ENCODE data around the gene ABTB2. TPM values are rescaled to one million over a fixed set of nuclear protein-coding genes. Genes with fewer than 3 reads are reported as not detected.

ABTB2 gene
- total RNA-seq, 2 experiments from 2014 or later = 0.06 to 0.09 TPM

DNA sequence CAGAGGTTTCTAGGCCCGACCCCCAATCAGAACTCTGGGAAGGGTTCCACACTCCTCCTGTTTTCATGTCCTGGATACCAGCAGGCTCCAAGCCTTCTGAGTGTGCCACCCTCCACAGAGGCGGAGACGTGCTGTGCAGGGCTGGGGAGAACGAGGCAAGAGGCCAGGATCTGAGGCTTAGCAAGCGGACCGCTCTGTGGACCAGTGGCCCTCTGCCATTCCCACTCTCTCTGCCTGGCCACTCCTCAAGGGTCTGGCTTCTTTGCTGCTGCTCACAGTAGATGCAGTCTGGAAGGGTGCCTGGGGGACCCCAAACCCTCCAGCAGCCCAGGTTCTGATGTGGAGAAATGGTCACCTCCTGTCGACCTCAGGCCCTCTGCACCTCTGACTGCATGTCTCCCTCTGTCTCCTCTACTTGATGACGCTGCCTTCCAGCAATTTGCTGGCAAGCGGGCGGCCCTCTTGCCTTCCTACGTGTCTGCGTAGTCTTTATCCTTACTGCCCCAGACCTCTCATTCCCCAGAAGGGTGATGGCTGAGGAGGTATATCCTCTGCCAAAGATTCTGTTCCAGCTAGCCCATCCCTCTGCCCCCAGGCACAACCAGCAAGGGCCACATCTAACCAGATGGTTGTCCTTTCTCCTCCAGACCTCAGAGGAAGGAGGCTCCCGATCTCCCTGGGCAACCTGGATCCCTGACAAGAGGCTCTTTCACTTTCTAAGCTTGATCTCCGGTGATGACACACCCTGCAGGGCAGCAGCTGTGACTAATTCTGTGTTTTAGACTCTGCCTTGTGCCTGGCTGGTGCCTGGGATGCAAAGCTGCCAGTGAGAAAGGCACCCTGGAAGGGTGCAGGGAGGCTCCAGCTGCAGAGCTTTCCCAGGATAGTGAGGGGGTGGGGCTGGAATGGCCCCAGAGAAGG lies 165.1 kb downstream of the ABTB2 start:
- no peak overlapping the region for H3K4me3 ChIP-seq (ENCODE audit: low read depth, low read length, poor library complexity, severe bottlenecking)
- intact Hi-C loops (cut with micrococcal nuclease; ENCODE audit: unreplicated experiment) = no loop called here
- no peaks in the 10 kb centered on the region for H3K9me2 ChIP-seq (ENCODE audit: insufficient read depth, low read length)
- no peaks in the 10 kb centered on the region for H3K36me3 ChIP-seq (ENCODE audit: insufficient read depth, low read length)
- no peaks in the 10 kb centered on the region for H3K79me2 ChIP-seq (ENCODE audit: insufficient read depth, low read depth, low read length)
- CTCF ChIA-PET (ENCODE audit: unreplicated experiment) = no interaction called here
- no peak for DNase-seq (ENCODE audit: low spot score)
- POLR2A ChIA-PET = no interaction called here
- no peak overlapping the region for H2AFZ ChIP-seq (ENCODE audit: low read length)
- H3K4me2 ChIP-seq (ENCODE audit: low read length) = no peak overlapping the region
- H3K4me1 ChIP-seq (ENCODE audit: insufficient read depth, low read length, poor library complexity, severe bottlenecking) = peaks cover 13% of the 10 kb centered on the region
- no TSS peak for BruUV-seq (replicated peaks)
- TF ChIP-seq EZH2phosphoT487 (IDR thresholded peaks at IDR 0.05; ENCODE audit: borderline replicate concordance, low read depth, low read length) = no peak
- TF ChIP-seq, protein P1, sequence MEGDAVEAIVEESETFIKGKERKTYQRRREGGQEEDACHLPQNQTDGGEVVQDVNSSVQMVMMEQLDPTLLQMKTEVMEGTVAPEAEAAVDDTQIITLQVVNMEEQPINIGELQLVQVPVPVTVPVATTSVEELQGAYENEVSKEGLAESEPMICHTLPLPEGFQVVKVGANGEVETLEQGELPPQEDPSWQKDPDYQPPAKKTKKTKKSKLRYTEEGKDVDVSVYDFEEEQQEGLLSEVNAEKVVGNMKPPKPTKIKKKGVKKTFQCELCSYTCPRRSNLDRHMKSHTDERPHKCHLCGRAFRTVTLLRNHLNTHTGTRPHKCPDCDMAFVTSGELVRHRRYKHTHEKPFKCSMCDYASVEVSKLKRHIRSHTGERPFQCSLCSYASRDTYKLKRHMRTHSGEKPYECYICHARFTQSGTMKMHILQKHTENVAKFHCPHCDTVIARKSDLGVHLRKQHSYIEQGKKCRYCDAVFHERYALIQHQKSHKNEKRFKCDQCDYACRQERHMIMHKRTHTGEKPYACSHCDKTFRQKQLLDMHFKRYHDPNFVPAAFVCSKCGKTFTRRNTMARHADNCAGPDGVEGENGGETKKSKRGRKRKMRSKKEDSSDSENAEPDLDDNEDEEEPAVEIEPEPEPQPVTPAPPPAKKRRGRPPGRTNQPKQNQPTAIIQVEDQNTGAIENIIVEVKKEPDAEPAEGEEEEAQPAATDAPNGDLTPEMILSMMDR (conservative IDR thresholded peaks at IDR 0.05; ENCODE audit: low read length) = no peak
- H4K20me1 ChIP-seq (ENCODE audit: insufficient read depth, low read length) = no peaks in the 10 kb centered on the region
- no peak overlapping the region for H3K27ac ChIP-seq (ENCODE audit: low read depth, low read length, poor library complexity, severe bottlenecking)
- no peaks in the 10 kb centered on the region for H3K9me3 ChIP-seq (ENCODE audit: low read length)

DNA sequence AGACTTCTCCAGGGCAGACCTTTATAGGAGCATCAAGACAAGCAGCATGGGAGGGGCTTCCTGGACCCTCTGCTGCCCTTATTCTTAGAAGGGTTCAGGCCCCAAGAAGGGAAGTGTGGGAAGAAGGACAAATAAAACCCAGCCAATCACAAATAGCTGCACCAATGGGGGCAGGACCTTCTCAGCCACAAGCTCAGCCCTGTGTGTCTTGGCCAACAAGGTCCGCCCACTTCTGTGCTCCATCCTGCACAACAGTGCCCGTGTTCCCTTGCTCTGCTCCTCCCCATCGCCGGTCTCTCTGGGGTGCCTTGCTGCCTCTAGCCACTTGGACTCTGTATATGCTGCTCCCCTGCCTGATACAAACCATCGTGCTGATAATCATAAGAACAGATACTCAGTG lies 166.2 kb downstream of the ABTB2 start:
- no peak overlapping the region for H3K4me3 ChIP-seq (ENCODE audit: low read depth, low read length, poor library complexity, severe bottlenecking)
- no TSS peak for BruUV-seq (replicated peaks)
- no peaks in the 10 kb centered on the region for H3K79me2 ChIP-seq (ENCODE audit: insufficient read depth, low read depth, low read length)
- ChIA-PET CTCF (ENCODE audit: unreplicated experiment) (interaction anchor here (1.4 kb wide), 1 partner anchor 11 kb away, joined by 5 read pairs; no protein-coding TSS in a partner anchor), POLR2A (interaction anchor here (0.6 kb wide), 1 partner anchor 63 kb away, joined by 6 read pairs; no protein-coding TSS in a partner anchor)
- H2AFZ ChIP-seq (ENCODE audit: low read length) = no peak overlapping the region
- H3K4me2 ChIP-seq (ENCODE audit: low read length) = no peak overlapping the region
- no peaks in the 10 kb centered on the region for H3K9me2 ChIP-seq (ENCODE audit: insufficient read depth, low read length)
- no peaks in the 10 kb centered on the region for H3K9me3 ChIP-seq (ENCODE audit: low read length)
- intact Hi-C loops (cut with micrococcal nuclease; ENCODE audit: unreplicated experiment) = no loop called here
- DNase-seq (ENCODE audit: low spot score) = no peak
- no peaks in the 10 kb centered on the region for H4K20me1 ChIP-seq (ENCODE audit: insufficient read depth, low read length)
- no peak overlapping the region for H3K27ac ChIP-seq (ENCODE audit: low read depth, low read length, poor library complexity, severe bottlenecking)
- peaks cover 13% of the 10 kb centered on the region for H3K4me1 ChIP-seq (ENCODE audit: insufficient read depth, low read length, poor library complexity, severe bottlenecking)
- no peak for TF ChIP-seq EZH2phosphoT487 (IDR thresholded peaks at IDR 0.05; ENCODE audit: borderline replicate concordance, low read depth, low read length)
- TF ChIP-seq, protein P1 (conservative IDR thresholded peaks at IDR 0.05; ENCODE audit: low read length) = no peak
- H3K36me3 ChIP-seq (ENCODE audit: insufficient read depth, low read length) = no peaks in the 10 kb centered on the region
